Hippocampal formation (tissue), 2 donors: Measurements from ENCODE around the gene KRT3.
"Not testable (repeated sequence)": the region's sequence is repeated elsewhere in the genome, so short reads cannot be mapped to it uniquely, and the experiment has no call there.

Experiments
- DNase-seq, 2 donors: peaks; one replicate each; lab custom pipeline; 2025; lab: John Stamatoyannopoulos, UW

The KRT3 gene

DNA sequence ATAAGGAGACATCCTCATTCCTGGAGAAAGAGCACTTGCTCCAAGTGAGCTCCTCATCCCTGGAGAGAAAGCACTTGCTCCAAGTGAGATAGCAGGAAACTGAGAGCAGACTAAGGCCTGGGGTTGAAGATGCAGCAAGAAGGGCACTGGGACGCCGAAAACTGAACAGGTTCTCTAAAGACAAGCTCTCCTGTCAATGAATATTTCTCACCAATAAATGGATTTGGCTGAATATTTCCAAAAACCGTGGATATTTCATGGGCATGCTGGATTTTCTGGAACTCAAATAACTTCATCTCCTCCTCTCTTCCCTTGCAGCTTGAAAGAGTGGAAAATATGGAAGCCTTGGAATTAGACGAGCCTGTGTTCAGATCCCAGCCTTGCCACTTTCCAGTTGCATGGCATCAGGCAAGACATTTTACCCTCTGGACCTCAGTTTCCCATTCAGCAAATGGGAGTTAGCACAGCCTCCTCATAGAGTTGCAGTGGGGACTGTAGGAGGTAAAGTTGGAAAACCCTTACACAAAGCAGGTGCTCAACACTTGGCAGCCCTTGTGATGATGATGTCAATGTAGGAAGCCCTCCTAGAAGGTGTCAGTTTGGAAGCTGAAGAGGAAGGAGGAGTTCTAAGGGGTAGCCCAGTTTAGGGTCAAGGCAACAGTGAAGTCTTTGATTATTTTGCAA is 14.4 kb downstream of the KRT3 start:
- no peak for DNase-seq

DNA sequence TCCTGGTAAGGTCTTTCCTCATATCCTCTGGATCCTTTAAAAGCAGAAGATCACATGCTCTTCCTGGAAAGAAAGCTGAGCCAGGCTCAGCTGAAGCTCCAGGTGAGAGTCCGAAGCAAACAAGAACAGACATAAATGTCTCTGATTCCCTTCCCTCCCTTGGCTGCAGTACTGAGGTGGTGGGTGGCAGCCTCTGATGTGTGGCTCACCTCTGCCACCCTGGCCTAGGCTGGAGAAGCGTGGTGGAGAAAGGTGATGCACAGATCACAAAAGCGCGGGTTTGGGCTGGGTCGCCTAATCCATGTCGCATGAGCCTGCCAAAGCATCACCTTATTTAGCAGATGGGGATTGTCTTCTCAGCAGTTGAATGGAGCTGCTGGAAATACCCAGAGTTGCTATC is 16.0 kb downstream of the KRT3 start:
- no peak for DNase-seq

DNA sequence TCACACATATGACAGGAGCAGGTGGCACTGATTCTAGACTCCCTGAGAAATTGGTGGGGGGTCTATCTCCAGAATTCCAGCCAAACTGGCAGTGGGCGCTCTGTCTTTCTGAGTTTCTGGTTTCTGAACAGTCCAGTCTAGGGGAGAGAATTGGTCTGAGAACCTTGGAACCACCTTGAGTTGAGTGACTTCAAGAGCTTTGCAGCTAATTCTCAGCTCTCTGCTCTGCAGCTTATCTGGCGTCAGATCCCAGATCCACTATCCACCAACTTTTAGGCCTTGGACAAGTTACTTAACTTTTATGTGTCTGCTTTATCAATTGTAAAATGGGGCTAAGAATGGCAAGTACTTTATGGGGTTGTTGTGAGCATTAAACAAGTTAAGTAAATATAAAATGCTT is 17.1 kb downstream of the KRT3 start:
- no peak for DNase-seq

DNA sequence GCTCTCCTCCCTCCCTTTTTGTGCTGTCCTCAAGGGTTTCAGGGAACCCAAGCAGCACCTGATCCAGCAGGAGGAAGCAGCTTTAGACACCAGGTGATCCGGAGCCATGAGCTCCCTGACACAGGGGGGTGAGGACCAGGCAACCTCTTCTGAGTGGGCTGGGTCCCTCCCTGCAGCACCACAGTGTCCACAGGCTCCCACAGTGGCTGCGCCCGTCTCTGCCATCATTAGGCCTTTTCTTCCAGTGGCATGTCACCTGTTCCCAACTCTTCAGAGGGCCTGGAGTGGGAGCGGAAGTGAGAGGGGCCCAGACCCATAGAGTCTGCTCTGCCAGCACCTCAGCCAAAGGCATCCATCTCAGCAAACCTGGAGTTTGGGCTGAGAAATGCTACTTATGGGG is 18.4 kb downstream of the KRT3 start:
- DNase-seq: no peak

DNA sequence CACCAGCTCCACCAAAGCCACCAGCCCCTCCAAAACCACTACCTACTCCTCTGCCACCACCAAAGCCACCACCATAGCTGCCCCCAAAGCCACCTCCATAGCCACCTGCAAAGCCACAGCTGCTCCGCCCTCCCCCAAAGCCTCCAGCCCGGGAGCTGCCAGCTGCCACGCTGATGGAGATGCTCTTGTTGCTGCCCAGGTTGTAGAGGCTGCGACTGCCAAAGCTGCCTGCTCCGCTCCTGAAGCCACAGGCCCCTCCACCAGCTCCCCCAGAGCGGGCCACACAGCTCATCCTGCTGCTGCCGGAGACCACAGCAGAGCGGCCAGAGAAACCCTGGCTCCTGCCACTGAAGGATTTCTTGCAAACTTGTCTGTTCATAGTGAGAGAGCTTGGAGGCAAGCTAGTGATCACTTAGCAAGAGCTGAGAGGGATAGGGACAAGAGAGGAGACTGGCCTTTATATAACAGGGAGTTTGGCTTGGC is 19.0 kb downstream of the KRT3 start, which contains the start of gene KRT76:
Gene KRT76 (minus strand): TSS at position 433 of the 483 bp plus-strand sequence. CDS start 54 bp downstream, at position 379.
- DNase-seq: no peak

DNA sequence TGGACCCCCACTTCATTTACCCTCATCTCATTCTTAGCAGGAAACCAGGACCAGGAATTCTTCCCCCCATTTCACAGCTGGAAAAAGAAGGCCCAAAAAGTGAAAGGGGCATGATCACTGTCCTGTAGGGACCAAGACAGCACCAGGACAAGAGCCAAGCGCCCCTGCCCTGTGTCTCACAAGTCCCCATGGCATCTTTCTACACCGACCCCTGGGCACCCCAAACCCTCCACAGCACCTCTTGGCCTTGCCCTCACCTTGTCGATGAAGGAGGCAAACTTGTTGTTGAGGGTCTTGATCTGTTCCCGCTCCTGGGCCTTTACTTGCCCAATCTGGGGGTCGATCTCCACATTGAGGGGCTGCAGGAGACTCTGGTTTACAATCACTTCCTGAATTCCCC is 19.5 kb downstream of the KRT3 start:
- no peak for DNase-seq

DNA sequence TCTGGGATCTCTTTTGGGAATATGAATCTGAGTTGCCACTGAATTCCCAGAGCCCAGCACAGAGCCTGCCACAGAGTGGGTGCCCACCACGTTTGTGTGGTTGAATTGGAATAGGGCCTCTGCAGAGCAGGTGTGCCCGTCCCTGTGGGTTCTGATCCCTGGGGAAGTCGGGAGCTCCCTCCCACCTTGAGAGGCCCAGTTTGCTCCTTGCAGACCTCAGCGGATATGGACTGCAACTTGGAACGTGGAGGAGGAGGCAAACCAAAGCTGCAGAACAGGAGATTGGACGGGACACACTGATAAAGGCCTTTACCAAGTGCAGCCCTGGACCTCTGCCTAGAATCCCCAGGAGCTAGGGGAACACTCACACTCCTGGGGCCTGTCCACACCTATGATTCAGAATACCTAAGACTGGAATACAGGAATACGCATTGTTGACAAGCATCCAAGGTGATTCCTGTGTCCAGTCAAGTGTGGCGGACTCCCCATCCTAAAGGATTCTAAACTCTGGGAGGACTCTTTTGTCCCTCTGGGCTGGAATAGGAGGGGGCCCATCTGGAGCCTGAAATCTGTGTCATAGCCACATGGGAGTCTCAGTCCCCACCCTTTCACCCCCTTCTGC is 21.2 kb downstream of the KRT3 start:
- DNase-seq: no peak

DNA sequence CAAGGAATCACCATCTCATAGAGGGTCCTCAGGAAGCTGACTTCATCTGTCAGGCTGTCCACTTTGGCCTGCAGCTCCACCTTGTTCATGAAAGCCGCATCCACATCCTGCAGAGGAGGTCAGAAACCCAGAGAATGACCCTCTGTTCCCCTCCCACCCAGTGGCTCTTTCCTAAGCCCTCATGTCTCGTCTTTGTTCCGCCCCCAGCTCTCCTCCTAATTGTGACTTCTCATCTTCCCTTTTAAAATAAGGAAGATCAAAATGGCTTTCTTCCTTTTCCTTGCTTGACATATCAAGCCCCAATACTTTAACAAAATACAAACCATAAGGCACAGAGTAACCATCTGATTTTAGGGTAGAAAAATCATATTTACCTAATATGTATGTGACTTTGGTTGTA is 23.1 kb downstream of the KRT3 start:
- DNase-seq: no peak

DNA sequence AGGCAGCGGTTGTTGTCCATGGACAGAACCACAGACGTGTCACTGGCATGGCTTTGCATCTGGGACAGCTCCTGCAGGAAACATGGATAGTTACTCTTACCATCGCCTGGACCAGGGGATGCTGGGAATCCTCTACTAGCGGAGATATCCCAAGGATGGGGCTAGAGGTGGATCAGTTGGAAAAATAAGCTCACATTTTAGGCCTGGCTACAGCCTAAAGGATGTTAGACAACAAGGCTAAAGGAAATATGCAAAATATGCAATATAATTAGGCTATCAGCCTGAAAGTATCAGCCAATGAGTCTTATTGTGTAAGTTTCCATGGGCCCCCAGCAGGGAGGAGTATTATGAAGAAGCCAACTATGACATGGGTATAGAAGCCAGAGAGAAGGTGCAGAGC is 23.7 kb downstream of the KRT3 start:
- DNase-seq: no peak

DNA sequence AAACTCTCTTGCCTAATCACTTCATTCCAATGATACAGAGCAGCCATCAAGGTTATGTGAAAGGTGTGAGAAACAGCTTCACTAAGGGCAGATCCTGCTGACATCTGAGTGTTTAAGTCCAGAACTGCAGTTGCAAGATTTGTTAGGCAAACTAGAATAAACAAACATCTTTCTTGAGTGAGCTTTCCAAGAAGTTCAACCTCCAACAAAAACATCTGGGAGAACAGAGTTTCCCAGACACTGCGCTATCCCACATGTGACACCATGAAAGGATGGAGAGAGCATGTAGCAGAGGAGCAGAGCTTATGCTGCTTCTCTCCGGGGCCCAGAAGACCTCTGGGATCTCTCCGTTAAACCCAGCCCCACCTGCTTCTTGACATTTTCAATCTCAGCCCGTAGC is 24.4 kb downstream of the KRT3 start:
- DNase-seq: no peak

DNA sequence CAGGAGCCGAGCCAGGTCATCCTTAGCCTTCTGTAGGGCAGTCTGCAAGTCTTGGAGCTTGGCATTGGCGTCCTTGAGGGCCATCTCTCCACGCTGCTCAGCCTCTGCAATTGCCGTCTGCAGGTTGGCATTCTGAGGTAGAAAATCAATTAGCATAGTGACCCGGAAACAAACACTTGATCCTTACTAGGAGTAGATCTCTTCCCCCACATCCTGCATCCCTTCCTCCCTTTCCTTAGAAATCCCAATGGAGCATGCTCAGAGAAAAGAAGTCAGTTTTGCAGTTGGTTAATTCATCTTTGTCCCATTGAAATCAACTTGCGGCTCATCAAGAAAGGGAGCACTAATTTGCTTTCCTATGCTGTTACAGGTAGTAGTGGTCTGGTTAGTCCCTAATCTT is 24.8 kb downstream of the KRT3 start:
- no peak for DNase-seq

DNA sequence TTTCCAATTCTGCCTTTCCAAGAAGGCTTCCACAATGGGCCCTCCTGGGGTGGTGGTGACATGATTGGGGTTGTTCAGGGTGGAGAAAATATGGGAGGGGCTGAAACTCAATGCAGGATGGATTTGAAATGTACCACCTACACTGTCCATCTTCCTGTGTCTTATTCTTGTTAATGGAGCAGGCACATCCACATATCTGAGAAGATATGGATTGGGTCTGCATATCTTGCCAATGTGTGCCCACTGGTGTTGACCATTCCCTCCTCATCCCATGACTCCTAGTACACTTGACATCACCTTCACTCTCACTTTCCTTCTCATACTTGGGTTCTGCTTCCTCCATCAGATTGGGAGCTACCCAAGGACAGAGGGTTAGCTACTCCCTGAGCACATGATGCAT is 26.0 kb downstream of the KRT3 start:
- no peak for DNase-seq

DNA sequence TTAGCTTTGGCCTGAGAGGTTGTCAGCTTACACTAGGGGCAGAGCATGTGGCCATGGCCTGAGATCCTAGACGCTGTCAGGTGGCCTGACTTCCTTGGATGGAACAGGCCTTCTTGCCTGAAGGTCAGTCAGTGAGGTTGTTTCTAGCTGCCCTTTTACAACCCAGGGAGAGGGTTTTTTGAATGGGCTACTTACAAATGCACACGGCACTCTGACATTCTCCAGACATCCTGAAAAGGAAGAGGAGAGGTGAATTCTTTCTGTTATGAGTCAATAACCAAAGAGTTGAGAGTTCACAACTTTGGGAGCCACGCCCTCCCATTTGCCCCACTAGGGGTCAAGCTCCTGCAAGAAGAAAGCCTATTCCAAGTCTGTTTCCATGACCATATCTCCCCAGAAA is 26.6 kb downstream of the KRT3 start:
- DNase-seq: no peak

DNA sequence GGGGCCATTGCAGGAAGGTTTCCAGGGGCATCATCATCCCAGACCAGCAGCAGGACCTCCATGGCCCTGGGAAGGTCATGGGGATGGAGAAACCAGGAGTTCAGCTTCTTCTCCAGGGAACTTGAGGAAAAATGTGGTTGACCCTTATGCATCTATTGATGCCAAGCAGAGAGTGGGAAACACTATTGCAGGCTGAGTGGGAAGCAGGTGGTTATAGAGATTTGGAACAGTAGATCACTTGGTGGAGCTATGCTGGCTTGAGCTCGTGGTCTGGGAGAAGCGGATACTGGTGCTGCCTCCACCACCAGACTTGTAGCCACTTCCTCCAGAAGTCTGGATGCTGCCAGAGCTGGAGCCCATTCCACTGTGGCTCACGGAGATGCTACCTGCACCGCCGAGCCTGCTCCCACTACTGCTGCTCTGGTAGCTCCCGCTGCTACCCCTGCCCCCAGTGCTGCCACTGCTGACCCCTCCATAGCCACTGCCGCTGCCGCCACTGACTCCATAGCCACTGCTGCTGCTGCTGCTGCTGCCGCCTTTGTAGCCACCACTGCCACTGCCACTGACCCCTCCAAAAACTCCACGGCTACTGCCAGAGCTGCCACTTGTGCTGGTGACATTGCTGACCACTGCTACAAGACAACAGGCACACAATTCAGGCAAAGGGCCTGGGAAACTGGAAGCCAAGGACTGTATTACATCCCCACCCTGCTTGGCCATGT is 27.3 kb downstream of the KRT3 start:
- no peak for DNase-seq

DNA sequence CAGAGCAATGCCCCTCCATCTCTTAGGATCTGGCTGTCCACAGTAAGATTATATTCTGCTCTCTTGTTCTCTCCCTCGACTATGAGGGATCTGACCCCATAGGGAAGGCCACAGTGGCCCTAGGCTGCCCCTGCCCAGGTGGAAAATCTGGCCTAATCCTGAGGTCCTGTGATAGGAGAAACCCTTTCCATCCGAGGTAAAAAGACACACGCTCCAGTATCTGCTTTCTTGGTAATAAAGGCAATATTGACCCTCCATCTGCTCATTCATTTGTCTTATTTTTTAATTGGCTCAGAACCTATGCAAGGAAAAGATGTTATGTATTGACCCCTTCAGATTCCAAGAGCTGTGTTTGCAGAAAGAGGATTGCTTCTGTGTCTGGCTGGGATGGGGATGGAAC is 28.5 kb downstream of the KRT3 start:
- DNase-seq: no peak

DNA sequence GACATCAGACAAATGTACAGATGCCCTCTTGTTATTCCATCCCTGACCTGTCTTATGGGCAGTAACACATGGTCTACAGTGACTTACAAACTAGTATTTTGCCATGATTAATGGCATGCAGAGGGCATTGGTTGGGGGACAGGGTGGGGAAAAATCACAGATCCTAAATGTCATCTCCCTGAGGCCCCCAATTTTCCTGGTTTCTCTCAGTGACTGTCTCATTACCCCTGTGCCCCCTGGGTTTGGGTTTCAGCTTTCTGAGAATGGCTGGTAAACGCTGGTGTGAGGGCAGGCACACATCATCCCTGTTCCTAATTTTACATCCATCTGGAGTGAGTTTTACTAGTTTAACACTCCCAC is 28.9 kb downstream of the KRT3 start:
- no peak for DNase-seq

DNA sequence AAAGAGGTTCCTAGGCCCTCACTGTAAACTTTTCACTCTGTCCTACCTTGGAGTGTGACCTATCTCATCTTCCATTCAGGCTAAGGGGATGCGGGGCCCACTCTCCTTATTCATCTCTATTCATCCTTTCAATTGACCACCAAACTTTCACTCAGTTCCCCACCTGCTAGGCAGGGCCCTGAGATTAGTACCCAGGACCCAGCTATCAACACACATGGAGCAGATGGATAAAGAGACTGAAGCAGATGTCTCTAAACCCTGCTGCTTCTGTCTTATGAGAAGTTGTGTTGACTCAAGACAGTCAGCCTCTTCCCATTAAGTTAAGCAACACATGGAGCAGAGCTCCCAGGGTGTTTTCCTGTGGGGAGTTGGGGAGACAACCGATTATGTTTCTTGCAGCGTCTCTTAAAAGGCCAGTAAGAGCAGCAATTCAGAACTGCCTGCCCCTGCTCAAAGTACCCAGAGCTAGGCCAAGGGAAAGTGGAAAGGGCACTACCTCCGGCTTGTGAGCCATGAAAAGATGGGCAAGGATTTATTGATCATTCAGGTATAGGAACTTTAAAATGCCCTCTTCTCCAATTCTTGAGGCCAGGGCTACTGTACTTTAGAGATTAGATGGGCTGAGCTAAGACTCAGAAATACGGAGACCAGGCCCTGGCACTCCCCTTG is 29.4 kb downstream of the KRT3 start:
- no peak for DNase-seq

DNA sequence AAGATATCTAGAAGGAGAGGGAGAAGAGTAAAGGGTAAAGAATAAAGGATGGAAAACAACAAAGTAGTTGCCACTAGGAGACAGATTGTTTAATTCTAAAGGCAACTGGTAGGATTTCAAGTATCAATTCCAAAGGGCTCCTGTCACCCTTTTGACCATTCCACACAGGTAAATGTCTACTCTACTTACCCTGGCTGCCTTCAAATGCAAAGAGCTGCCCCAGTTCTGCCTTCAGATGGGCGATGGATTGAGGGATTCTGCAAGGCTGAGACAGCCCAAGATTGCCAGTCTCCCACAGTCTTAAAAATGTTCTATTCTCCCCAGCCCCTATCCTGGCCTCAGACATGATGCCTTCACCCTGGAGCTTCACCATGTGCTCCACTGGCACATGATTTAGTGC is 30.2 kb downstream of the KRT3 start:
- no peak for DNase-seq

DNA sequence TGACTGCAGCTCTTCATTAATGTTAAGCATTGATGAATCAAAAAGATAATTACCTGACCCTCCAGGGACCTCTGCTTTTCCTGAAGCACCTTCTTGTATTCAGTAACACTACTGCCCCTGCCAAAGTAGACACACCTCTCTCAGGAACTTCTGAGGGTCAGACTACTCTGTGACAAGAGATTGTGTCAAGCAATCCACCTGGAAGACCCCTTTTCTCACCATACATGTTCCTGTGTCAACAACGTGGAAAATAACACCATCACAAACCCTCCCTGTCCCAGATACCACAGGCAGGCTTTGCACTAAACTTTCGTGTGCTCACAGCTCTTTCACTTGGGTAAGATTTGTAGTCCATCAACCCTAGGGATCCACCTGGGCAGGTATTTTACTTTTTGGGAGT is 31.9 kb downstream of the KRT3 start:
- no peak for DNase-seq

DNA sequence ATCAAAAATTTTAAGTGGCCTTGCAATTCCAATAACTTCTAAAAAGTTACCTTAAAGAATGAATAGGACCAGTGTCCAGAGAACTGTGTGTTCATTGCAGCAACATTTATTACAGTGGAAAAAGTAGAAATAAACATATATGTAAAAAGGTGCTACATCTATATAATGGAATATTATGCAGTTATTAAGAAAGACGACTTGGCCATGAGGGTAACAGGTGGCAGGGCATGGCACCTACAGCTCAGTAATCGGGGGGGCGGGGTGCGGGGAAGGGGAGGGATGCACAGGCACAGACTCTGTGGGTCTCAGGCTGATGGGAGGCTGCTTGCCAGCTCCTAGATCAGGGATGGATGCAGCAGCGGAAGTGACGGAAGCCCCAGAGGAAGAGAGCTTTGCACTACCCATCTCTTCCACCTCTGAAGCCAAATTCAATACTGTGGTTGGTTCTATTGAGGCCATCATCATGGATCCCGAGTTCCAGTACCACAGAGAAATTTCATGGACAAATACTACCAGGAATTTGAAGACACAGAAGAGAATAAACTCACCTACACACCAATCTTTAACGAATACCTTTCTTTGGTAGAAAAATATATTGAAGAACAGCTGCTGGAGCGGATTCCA is 32.8 kb downstream of the KRT3 start:
- DNase-seq: no peak

DNA sequence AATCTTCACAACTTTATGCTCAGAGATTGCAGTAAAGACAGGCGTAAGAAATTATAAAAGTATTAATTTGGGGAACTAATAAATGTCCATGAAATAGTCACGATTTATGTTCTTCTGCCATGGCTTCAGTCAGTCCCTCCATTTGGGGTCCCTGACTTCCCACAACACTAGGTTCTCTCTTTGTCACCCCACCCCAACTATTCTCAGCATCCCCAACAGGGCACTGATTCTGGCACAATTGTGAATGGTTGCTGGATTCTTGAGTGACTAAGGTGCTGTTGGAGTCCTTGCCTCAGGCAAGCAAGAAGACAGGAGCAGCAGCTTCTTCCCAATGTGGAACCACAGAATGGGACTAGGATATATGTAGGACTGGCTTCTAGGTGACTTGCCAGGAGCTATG is 34.1 kb downstream of the KRT3 start:
- no peak for DNase-seq

DNA sequence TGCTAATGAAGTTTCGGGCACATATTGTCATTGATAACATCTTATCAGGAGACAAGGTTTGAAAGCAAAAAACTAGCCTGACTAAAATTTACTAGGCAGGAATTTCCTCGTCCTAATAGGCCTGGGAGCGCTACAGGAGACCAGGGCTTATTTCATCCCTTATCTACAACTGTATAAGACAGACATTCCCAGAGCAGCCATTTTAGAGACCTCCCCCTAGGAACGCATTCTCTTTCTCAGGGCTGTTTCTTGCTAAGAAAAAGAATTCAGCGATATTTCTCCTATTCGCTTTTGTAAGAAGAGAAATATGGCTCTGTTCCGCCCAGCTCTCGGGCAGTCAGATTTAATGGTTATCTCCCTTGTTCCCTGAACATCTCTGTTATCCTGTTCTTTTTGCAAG is 34.7 kb downstream of the KRT3 start:
- not testable (repeated sequence) for DNase-seq
